ENCODE measurements around the gene TRABD2A.

DNA sequence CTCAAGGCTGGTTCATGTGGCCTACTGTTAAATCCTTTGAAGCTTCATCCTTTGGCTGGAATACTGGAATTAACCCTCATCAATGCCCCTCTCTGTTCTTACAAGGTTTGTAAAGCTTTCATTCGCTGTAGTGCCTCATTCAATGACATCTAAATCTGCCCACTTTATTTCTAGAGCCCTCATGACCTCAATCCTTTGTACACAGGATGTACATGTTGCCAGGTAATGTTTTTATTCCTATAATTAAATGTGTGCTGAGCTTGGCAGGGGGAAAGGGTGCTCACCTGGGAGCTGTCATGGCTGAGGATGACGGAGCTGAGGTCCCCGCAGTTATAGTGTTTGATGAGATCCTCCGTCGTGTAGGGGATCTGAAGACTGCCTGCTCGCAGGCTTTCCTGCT is 39.3 kb downstream of the TRABD2A start:
- TF ChIP-seq, protein P1, sequence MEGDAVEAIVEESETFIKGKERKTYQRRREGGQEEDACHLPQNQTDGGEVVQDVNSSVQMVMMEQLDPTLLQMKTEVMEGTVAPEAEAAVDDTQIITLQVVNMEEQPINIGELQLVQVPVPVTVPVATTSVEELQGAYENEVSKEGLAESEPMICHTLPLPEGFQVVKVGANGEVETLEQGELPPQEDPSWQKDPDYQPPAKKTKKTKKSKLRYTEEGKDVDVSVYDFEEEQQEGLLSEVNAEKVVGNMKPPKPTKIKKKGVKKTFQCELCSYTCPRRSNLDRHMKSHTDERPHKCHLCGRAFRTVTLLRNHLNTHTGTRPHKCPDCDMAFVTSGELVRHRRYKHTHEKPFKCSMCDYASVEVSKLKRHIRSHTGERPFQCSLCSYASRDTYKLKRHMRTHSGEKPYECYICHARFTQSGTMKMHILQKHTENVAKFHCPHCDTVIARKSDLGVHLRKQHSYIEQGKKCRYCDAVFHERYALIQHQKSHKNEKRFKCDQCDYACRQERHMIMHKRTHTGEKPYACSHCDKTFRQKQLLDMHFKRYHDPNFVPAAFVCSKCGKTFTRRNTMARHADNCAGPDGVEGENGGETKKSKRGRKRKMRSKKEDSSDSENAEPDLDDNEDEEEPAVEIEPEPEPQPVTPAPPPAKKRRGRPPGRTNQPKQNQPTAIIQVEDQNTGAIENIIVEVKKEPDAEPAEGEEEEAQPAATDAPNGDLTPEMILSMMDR (IDR thresholded peaks at IDR 0.05) = no peak
- TF ChIP-seq POLR2A (IDR thresholded peaks at IDR 0.05) = no peak

Measured in uterus (tissue), 2 donors.